Activated T-cell treated with anti-CD3 and anti-CD28 coated beads, Interleukin-2, amount 50 U/mL, for 4 hours (primary cell): ENCODE results near the gene TNNC1. TPM values are rescaled to one million over a fixed set of nuclear protein-coding genes. Genes with fewer than 3 reads are reported as not detected.

Experiments
- ATAC-seq, 2 donors: fragments of 200-7000 bp; cut with Tn5 transposase; one replicate each; pipeline ENCODE4 v1.10.0; 2021
- DNase-seq: peaks from one replicate; pipeline ENCODE4 v3.0.0-alpha.2; 2020
- H3K27me3 Mint-ChIP-seq: one replicate; pipeline ENCODE4 v1.8.0; 2021; ENCODE audit warnings: low read depth, mixed read lengths
- H3K36me3 Mint-ChIP-seq: one replicate; pipeline ENCODE4 v1.8.0; 2022; ENCODE audit warnings: mixed read lengths; ENCODE audit not compliant: insufficient read depth
- H3K4me1 Mint-ChIP-seq: one replicate; pipeline ENCODE4 v1.8.0; 2021; ENCODE audit warnings: low read depth, mixed read lengths
- H3K4me3 Mint-ChIP-seq: one replicate; pipeline ENCODE4 v1.8.0; 2021; ENCODE audit warnings: mild to moderate bottlenecking, moderate library complexity, mixed read lengths
- H3K9me3 Mint-ChIP-seq: one replicate; pipeline ENCODE4 v1.8.0; 2021; ENCODE audit warnings: mixed read lengths
- total RNA-seq, 3 donors: library from RNA; stranded (reverse); gene quantifications; one replicate each; pipeline ENCODE4 v1.2.1, GENCODE V29; 2021

Gene TNNC1
- total RNA-seq, 3 donors from 2014 or later: 0.46 to 1.4 (median 1.1) TPM

DNA sequence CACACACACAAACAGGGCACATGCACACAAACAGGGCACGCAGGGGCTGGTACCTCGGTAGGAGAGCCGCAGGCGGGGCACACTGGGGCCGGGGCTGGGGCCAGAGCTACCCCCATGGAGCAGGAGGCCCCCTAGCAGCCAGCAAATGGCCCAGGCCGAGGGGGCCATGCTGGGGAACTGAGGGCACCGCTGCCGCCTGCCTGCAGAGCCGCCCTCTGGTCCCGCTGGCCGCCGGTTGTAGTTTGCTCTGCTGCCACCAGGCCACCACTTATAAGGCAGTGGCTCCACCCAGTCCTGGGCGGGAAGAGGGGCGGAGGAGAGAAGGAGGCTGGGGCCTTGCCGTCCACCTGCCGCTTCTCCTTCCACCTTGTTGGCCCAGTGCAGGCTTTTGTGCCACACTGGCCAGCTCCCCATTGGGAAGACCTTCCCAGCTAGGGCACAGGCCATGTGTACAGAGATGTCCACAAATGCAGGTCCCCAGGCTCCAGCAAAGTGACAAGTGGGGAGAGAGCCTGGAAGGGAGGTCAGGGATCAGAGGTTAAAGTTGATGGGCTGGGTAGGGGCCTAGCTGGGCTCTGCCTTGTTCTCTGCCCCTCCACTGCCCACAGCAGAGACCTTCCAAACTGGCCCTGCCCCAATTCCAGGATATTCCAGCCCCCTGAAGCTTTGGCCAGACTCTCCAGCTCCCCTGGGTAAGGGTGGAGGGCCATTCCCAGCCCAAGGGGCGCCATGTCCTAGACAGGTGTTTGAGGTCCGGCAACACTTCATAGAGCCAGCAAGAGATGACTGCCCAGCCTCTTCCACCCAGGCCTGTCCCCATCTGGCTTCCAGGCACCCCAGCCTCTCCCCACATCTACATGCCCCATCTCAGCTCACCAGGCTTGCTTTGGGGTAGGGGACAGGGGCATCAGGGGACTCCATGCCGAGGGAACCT, 8.7 kb downstream of the TNNC1 start, which contains the start of gene SEMA3G:
Gene SEMA3G, minus strand, starts transcription at position 244 of the 934 bp plus-strand sequence. Its CDS starts 76 bp downstream, at position 168.
- ATAC-seq (peak; percentile 98 to 99), DNase-seq (peak; percentile 50)
- Mint-ChIP-seq H3K27me3 (no peaks in the 10 kb centered on the region), H3K4me1 (peaks cover 6% of the 10 kb centered on the region), H3K36me3 (no peaks in the 10 kb centered on the region), H3K4me3 (no peak within 1 kb of the TSS), H3K9me3 (no peaks in the 10 kb centered on the region)

DNA sequence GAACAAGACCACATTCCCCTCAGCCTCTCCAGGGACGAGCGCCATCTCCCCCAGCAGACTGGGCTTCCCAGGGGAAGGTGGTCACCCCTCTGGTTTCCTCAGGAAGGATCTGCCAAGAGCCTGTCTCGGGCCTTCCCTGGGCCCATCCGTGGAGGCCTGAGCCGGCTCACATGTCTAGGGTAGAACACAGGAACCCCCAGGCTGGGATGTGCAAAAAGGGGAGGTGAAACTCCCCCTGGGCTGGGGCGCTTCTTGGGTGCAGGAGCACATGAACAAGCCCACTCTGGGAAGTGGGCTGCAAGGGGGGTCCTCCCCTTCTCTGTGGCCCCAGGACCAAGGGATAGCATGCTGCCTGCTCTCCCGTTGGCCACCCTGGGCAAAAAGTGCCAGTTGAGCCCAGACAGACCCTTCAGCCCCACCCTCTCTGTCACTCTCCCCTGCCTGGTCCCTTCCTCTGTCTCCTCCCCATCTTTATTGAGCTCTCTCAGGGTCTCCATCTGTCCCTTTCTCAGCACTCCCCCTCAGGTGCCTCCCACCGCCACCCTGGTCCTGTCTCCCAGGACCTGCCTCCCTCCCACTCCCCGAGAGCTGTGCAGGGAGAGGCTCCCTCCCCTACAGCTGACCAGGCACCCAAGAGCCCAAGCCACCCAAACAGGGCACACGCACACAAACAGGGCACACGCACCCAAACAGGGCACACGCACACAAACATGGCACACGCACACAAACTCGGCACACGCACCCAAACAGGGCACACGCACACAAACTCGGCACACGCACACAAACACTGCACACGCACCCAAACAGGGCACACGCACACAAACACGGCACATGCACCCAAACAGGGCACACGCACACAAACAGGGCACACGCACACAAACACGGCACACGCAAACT, 9.8 kb downstream of the TNNC1 start:
- H3K9me3 Mint-ChIP-seq: no peaks in the 10 kb centered on the region
- DNase-seq (no peak), ATAC-seq (no peak)
- no peaks in the 10 kb centered on the region for H3K27me3 Mint-ChIP-seq
- peaks cover 6% of the 10 kb centered on the region for H3K4me1 Mint-ChIP-seq
- no peak overlapping the region for H3K4me3 Mint-ChIP-seq
- H3K36me3 Mint-ChIP-seq: no peaks in the 10 kb centered on the region

DNA sequence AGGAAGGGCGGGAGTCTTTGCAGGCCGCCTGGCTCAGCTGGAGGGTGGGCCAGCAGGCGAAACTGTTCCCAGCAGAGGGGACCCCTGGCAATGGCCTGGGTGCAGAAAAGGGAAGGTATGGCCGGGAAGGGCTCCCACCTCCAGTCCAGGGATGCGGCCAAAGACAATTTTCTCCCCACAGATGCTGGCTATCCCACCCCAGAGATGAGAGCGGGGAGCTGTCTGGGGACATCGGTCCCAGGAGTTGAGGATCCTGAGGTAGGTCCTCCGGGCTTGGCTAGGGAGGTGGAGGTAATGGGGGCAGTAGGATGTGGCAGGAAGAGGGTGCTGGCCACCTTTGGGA, 10.6 kb downstream of the TNNC1 start:
- no peak for DNase-seq
- no peak overlapping the region for H3K4me3 Mint-ChIP-seq
- no peaks in the 10 kb centered on the region for H3K9me3 Mint-ChIP-seq
- peaks cover 6% of the 10 kb centered on the region for H3K4me1 Mint-ChIP-seq
- no peaks in the 10 kb centered on the region for H3K27me3 Mint-ChIP-seq
- no peak for ATAC-seq
- no peaks in the 10 kb centered on the region for H3K36me3 Mint-ChIP-seq

DNA sequence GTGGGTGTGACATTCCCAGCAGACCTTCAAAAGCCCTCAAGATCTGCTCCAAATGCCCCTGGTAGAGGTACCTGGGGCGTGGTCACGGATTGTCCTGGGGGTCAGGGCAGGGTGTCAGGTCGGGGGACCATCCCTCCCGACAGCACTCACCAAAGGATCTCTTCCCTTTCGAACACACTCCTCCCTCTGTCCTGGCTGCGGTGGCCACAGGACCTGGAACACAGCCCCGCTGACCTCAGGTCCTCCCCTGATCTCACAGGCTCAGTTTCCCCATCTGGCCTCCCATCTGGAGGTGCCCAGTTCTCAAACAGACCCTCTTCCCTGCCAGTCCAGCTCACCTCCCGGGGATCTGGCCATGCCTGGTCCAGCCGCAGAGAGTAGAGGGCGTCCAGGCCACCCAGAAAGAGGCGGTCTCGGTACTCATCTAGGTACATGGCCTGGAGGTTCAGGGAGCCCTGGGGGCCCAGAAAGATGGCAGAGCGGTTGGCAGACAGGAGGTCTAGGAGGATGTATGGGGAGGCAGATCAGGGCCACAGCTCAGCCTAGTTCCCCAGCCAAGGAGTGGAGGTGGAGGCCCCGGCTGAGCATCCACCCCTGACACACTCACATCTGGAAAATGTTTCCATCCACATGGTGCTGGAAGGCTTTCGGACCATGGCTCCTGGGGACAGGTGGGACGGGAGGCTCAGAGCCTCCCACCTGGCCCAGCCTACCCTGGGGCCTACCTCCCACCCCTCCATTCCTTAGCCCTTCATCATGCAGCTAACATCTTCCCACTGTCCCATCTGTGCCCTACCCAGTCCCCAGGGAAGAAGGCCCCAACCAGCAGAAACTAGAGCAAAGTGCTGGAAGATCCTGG, 11.2 kb downstream of the TNNC1 start:
- peaks cover 6% of the 10 kb centered on the region for H3K4me1 Mint-ChIP-seq
- no peaks in the 10 kb centered on the region for H3K27me3 Mint-ChIP-seq
- no peak for ATAC-seq
- H3K36me3 Mint-ChIP-seq: no peaks in the 10 kb centered on the region
- H3K9me3 Mint-ChIP-seq: no peaks in the 10 kb centered on the region
- DNase-seq: no peak
- no peak overlapping the region for H3K4me3 Mint-ChIP-seq

DNA sequence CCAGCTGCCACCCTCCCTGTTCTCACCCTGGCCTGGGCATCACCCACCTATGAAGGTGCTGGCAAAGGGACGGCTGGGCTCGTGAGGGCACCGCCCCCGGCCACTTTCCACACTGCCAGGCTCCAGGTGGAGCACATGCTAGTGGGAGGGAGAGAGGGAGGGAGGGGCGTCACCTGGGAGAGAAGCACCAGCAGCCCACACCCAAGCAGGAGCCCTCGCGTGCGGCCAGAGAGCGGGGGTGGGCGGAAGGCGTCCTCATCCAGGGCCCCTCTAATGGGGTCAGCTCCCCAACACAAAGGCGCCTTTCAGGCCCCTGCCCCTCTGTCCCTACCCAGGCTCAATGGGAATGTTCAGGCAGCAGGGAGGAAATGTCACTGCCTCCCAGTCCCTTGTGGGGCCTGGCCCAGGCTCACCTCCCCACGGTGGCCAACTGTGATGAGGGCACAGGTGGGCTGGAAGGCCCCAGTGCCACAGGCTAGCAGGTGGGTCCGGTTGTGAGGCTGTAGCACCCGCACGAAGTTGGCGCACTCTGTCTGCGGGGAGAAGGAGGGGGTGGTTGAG, 12.0 kb downstream of the TNNC1 start:
- no peak overlapping the region for H3K4me3 Mint-ChIP-seq
- no peak for ATAC-seq
- no peaks in the 10 kb centered on the region for H3K36me3 Mint-ChIP-seq
- DNase-seq: no peak
- peaks cover 2% of the 10 kb centered on the region for H3K4me1 Mint-ChIP-seq
- no peaks in the 10 kb centered on the region for H3K9me3 Mint-ChIP-seq
- no peaks in the 10 kb centered on the region for H3K27me3 Mint-ChIP-seq

DNA sequence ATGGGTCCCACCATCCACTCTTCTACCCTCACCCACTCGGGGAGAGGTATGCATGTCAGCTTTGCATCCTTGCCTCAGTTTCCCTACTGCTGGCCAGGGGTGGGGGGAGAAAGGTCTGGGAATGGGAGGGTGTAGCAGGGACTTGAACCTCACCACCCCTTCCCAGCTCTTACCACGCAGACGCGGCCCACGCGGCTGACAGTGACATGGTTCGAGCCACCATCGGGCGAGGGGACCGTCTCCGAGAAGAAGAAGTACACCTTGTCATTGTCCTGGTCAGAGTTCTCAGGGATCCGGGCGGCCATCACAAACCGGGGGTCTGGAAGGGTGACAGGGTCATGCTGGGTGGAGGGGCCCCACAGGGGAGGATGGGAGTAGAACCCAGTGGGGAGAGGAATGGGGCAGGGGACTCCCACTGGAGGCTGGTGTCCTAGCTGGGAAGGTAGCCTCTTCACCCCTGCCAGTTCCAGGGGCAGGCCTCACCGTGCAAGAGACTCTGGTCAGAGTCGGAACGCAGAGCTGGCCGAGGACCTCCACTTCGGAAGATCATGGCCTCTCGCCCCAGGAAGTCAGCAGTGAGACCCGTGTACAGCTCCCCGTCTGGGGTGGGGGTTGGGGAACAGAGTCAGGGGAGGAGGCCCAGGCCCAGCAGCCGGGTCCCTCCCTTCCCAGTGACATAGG, 12.6 kb downstream of the TNNC1 start:
- no peaks in the 10 kb centered on the region for H3K27me3 Mint-ChIP-seq
- no peak for DNase-seq
- no peak for ATAC-seq
- no peaks in the 10 kb centered on the region for H3K9me3 Mint-ChIP-seq
- H3K4me3 Mint-ChIP-seq: no peak overlapping the region
- H3K4me1 Mint-ChIP-seq: peaks cover 2% of the 10 kb centered on the region
- no peaks in the 10 kb centered on the region for H3K36me3 Mint-ChIP-seq

DNA sequence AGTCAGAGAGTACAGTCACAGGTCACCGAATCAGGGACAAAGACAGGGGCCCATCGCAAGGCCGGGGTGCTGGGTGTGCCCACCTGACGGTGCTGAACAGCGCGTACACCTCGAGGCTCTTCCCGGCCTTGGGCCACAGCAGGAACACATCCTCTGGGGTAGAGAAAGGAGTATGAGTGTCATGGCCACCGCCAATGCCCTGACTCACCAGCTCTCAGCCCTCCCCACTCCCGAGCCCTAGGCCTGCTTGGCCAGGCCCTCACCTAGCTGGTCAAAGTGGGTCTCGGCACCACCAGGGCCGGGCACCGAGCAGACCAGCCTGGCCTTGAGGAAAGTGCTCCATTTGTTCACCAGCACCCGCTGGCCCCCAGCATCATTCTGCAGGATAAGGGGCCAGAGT, 13.2 kb downstream of the TNNC1 start:
- Mint-ChIP-seq H3K27me3 (no peaks in the 10 kb centered on the region), H3K4me1 (peaks cover 2% of the 10 kb centered on the region), H3K4me3 (no peak overlapping the region)

DNA sequence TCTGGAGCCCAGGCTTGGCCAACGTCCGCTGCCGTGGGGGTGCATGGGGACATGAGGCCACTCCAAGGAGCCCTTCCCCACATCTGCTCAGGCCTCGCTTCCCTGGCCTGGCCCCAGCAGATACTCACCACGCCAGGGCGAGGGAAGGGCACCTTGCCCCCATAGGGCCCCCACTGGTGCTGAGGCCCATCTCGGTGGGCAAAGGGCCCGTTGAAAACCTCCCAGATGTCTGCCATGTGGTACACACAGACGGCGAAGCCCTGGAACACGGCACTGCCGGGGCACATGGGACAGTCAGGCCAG, 13.6 kb downstream of the TNNC1 start:
- Mint-ChIP-seq H3K27me3 (no peaks in the 10 kb centered on the region), H3K4me3 (no peak overlapping the region), H3K36me3 (no peaks in the 10 kb centered on the region), H3K4me1 (peaks cover 2% of the 10 kb centered on the region), H3K9me3 (no peaks in the 10 kb centered on the region)
- no peak for DNase-seq
- no peak for ATAC-seq

More for the DNA sequence above, 13.2 kb downstream of the TNNC1 start:
- Mint-ChIP-seq H3K9me3 (no peaks in the 10 kb centered on the region), H3K36me3 (no peaks in the 10 kb centered on the region)
- no peak for ATAC-seq
- no peak for DNase-seq

DNA sequence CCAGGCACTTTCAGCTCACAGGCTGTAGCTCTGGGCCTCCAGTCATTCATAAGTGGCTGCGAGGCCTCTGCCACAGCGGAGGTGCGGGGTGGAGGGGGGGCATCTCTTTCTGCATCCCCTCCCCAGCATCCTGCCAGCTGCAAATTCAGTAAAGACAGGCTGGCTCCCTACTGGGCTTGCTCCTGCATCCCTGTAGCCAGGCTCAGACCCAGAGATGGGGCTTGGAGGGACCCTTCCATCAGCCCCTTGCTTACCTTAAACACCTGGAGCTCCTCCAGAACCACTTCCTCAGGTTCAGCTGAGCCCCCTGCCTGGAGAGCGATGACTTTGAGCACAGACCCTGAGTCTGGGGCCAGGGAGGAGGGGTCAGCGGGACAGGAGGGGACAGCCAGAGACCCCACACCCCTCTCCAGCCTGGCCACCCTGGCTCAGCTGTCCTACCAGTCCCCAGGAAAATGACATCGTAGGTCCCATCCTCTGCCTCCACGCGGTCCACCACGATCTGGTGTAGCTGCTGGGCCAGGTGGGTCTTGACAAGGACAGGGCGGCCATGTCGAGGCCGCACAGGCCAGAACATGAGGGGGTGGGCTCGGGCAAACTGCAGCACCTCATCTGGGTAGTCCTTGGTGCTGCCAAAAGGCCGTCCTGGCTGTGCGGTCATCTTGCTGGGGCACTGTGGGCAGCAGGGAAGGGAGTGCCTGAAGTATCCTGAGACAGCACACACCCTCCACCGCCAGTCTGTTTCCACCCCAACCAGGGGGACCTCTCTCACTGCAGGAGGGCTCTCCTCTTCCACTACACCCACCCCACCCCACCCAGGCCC, 14.2 kb downstream of the TNNC1 start:
- no peak overlapping the region for H3K4me3 Mint-ChIP-seq
- ATAC-seq (no peak), DNase-seq (no peak)
- no peaks in the 10 kb centered on the region for H3K36me3 Mint-ChIP-seq
- no peaks in the 10 kb centered on the region for H3K9me3 Mint-ChIP-seq
- H3K27me3 Mint-ChIP-seq: no peaks in the 10 kb centered on the region
- no peaks in the 10 kb centered on the region for H3K4me1 Mint-ChIP-seq

DNA sequence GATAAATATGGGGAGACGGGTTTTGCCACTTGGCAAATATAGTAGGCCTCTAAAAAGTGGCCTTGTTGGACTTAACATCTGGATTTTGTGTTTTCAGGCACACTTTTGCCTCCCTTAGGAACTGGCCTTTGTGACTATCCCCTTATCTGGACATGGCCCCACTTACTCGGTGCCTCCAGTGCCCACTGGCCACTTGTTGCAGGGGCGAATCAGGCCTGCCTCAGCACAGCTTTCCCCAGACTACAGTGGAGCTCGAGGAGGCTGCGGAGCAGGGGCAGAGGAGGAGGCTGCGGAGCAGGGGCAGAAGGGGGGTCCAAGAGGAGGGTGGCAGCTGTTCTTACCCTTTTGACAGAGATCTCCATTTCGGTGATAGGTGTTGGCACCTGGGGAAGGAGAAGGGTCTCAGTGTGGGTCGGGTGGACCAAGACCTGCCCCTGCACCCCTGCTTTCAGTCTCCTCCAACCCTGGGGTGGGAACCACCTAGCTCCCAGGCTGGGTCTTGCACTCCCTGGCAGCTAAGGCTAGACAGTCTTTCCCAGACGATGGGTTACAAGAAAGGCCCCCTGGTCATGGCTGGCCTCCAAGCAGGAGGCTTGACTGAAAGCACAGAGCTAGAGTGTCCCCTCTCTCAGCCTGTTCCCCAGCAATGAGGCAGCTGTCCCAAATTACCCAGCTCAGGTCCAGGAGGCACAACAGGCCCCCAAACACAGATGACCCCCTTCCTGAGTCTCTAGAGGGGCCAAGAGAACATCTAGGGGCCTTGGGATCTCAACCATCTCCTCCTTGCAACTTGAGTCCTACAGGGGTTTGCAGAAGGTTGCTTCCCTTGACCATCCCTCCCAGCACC, 15.0 kb downstream of the TNNC1 start:
- no peak for ATAC-seq
- no peak overlapping the region for H3K4me3 Mint-ChIP-seq
- H3K36me3 Mint-ChIP-seq: no peaks in the 10 kb centered on the region
- no peak for DNase-seq
- H3K4me1 Mint-ChIP-seq: peaks cover 3% of the 10 kb centered on the region
- H3K27me3 Mint-ChIP-seq: no peaks in the 10 kb centered on the region
- H3K9me3 Mint-ChIP-seq: no peaks in the 10 kb centered on the region

DNA sequence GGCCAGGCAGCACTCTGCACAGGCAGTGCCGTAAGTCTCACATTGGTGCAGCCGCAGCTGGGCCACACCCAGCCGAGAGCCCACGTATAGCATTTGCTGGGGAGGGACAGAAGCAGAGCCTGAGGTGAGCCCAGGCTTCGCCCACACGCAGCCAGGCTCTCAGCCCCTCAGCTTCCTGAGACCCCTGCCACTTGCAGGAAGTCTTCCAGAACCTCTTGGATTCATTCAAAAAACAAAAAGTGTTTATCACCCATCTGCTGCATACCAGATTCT, 15.8 kb downstream of the TNNC1 start:
- no peaks in the 10 kb centered on the region for H3K36me3 Mint-ChIP-seq
- H3K27me3 Mint-ChIP-seq: no peaks in the 10 kb centered on the region
- DNase-seq (no peak), ATAC-seq (no peak)
- no peaks in the 10 kb centered on the region for H3K9me3 Mint-ChIP-seq
- no peak overlapping the region for H3K4me3 Mint-ChIP-seq
- H3K4me1 Mint-ChIP-seq: peaks cover 3% of the 10 kb centered on the region

DNA sequence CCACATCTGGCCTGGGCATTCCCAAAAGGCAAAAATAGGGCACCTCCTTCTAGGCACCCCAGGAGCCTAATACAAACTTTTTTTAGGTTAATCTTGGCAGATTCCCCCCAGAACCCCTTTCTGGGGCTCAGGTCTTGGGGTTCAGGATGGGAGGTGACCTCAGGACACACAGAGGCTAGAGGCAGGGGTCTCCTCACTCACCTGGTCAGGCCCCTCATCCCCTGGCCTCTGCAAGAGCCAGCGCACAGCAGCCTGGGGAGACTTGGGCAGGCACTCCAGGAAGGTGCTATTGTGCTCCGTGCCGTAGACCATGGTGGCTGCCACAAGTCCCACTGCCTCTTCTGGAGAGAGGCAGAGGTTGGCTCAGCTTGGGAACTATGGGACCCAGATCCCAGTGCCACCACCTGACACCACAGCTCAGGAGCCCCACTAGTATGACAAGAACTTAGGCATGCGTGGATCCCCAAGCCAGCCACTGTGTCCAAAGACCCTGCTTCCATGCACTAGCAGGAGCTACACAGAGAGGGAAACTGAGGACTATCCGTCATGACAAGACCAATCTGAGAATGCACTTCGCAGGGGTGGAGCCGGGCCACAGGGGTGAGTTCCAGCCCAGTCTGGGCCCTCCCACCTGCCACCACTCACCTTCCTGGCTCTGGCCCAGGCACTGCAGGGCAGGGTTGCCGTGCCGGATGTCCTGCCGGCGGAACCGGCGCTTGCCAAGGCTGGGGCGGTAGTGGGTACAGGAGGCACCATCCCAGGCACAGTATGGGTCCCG, 16.3 kb downstream of the TNNC1 start:
- Mint-ChIP-seq H3K27me3 (no peaks in the 10 kb centered on the region), H3K9me3 (no peaks in the 10 kb centered on the region), H3K4me1 (peaks cover 3% of the 10 kb centered on the region), H3K36me3 (no peaks in the 10 kb centered on the region), H3K4me3 (no peak overlapping the region)
- DNase-seq (no peak), ATAC-seq (no peak)
